Astrocyte (in vitro differentiated cells and primary cell): ENCODE data around the gene RASA2. TPM values are rescaled to one million over a fixed set of nuclear protein-coding genes. Genes with fewer than 3 reads are reported as not detected.

Experiments
- DNase-seq: peaks from one replicate; pipeline ENCODE4 v3.0.0-alpha.2; 2010; ENCODE audit warnings: low read depth
- FAIRE-seq: peaks from 2 replicates; lab custom pipeline; 2011; peaks lifted over from hg19 to GRCh38; lab: Jason Lieb, UNC
- H2AFZ ChIP-seq: 2 replicates; pipeline ENCODE4 v1.6.0; 2012; ENCODE audit warnings: low read depth, low read length, inconsistent platforms
- H3K27ac ChIP-seq: 2 replicates; pipeline ENCODE4 v1.5.1; 2011; ENCODE audit warnings: low read depth, low read length, inconsistent platforms
- H3K27me3 ChIP-seq: 2 replicates; pipeline ENCODE4 v1.6.0; 2011; ENCODE audit warnings: low read length, inconsistent platforms; ENCODE audit not compliant: insufficient read depth
- H3K36me3 ChIP-seq: 2 replicates; pipeline ENCODE4 v1.5.1; 2011; ENCODE audit warnings: low read length, inconsistent platforms; ENCODE audit not compliant: insufficient read depth
- H3K4me1 ChIP-seq: 2 replicates; pipeline ENCODE4 v1.5.1; 2011; ENCODE audit warnings: low read length, inconsistent platforms; ENCODE audit not compliant: insufficient read depth
- H3K4me2 ChIP-seq: 2 replicates; pipeline ENCODE4 v1.6.0; 2012; ENCODE audit warnings: low read length, inconsistent platforms
- H3K4me3 ChIP-seq: 2 replicates; pipeline ENCODE4 v1.5.1; 2011; ENCODE audit warnings: low read depth, mild to moderate bottlenecking, low read length, inconsistent platforms; ENCODE audit not compliant: insufficient read depth
- H3K79me2 ChIP-seq: 2 replicates; pipeline ENCODE4 v1.6.0; 2012; ENCODE audit warnings: mild to moderate bottlenecking, low read length, inconsistent platforms; ENCODE audit not compliant: insufficient read depth
- H3K9ac ChIP-seq: 2 replicates; pipeline ENCODE4 v1.6.0; 2012; ENCODE audit warnings: mild to moderate bottlenecking, low read length, inconsistent platforms
- H3K9me3 ChIP-seq: 2 replicates; pipeline ENCODE4 v1.5.1; 2012; ENCODE audit warnings: low read depth, mild to moderate bottlenecking, low read length, inconsistent platforms; ENCODE audit not compliant: insufficient read depth
- H4K20me1 ChIP-seq: 2 replicates; pipeline ENCODE4 v1.6.0; 2012; ENCODE audit warnings: low read length, inconsistent platforms; ENCODE audit not compliant: insufficient read depth
- H3K27ac Mint-ChIP-seq: one replicate; pipeline ENCODE4 v1.8.0; 2021; ENCODE audit warnings: mild to moderate bottlenecking, mixed read lengths; ENCODE audit not compliant: unreplicated experiment
- H3K27me3 Mint-ChIP-seq: one replicate; pipeline ENCODE4 v1.8.0; 2021; ENCODE audit warnings: low read depth, mixed read lengths; ENCODE audit not compliant: unreplicated experiment
- H3K36me3 Mint-ChIP-seq: one replicate; pipeline ENCODE4 v1.8.0; 2021; ENCODE audit warnings: low read depth, mixed read lengths; ENCODE audit not compliant: unreplicated experiment
- H3K4me1 Mint-ChIP-seq: one replicate; pipeline ENCODE4 v1.8.0; 2021; ENCODE audit warnings: low read depth, mixed read lengths; ENCODE audit not compliant: unreplicated experiment
- H3K4me3 Mint-ChIP-seq: one replicate; pipeline ENCODE4 v1.8.0; 2021; ENCODE audit warnings: mild to moderate bottlenecking, moderate library complexity, mixed read lengths; ENCODE audit not compliant: unreplicated experiment
- H3K9me3 Mint-ChIP-seq: one replicate; pipeline ENCODE4 v1.8.0; 2021; ENCODE audit warnings: mild to moderate bottlenecking, mixed read lengths; ENCODE audit not compliant: unreplicated experiment
- CTCF ChIP-seq: IDR thresholded peaks from 2 replicates; pipeline ENCODE4 v1.5.1; 2011; ENCODE audit warnings: low read depth, mild to moderate bottlenecking, inconsistent platforms, low read length, moderate library complexity; ENCODE audit not compliant: insufficient read depth
- EZH2 ChIP-seq: IDR thresholded peaks from 2 replicates; pipeline ENCODE4 v1.6.1; 2012; ENCODE audit warnings: mild to moderate bottlenecking, low read length, inconsistent platforms; ENCODE audit not compliant: insufficient read depth
- total RNA-seq: library from RNA; stranded (reverse); gene quantifications from 2 replicates; pipeline ENCODE4 v1.2.1, GENCODE V29; 2021

The RASA2 gene
- total RNA-seq, 1 donor from 2014 or later: 19.0 TPM

- no peak for DNase-seq
- Histone ChIP-seq H3K36me3 (no peaks in the 10 kb centered on the region), H3K4me1 (peaks cover 7% of the 10 kb centered on the region), H3K9me3 (no peaks in the 10 kb centered on the region), H3K4me3 (no peak overlapping the region), H4K20me1 (no peaks in the 10 kb centered on the region), H3K4me2 (no peak overlapping the region), H2AFZ (no peak overlapping the region), H3K9ac (no peak overlapping the region), H3K27me3 (no peaks in the 10 kb centered on the region), H3K27ac (no peak overlapping the region), H3K79me2 (no peaks in the 10 kb centered on the region)
- TF ChIP-seq EZH2: no peak
- TF ChIP-seq CTCF: no peak
- no peak for FAIRE-seq
- Mint-ChIP-seq H3K4me3 (no peak overlapping the region), H3K9me3 (peaks cover 1% of the 10 kb centered on the region), H3K4me1 (peaks cover 14% of the 10 kb centered on the region), H3K27me3 (no peaks in the 10 kb centered on the region), H3K27ac (no peak overlapping the region), H3K36me3 (no peaks in the 10 kb centered on the region)
Measured at GRCh38 chr3:141462176-141462859, 24.5 kb upstream of the RASA2 start.

- DNase-seq: no peak
- no peak overlapping the region for H3K4me3 Mint-ChIP-seq
- peak; percentile 43 for FAIRE-seq
- Histone ChIP-seq H3K4me2 (peak overlapping the region; percentile 53), H3K4me3 (no peak overlapping the region), H2AFZ (no peak overlapping the region), H3K9ac (peak overlapping the region; percentile 20), H3K79me2 (no peaks in the 10 kb centered on the region), H4K20me1 (no peaks in the 10 kb centered on the region), H3K27ac (peak overlapping the region; percentile 46), H3K4me1 (peaks cover 7% of the 10 kb centered on the region), H3K36me3 (no peaks in the 10 kb centered on the region), H3K27me3 (no peaks in the 10 kb centered on the region), H3K9me3 (no peaks in the 10 kb centered on the region)
- TF ChIP-seq EZH2: no peak
- TF ChIP-seq CTCF: peak; percentile 16
- peaks cover 8% of the 10 kb centered on the region for H3K4me1 Mint-ChIP-seq
- H3K27me3 Mint-ChIP-seq: no peaks in the 10 kb centered on the region
- no peaks in the 10 kb centered on the region for H3K36me3 Mint-ChIP-seq
- peaks cover 4% of the 10 kb centered on the region for H3K9me3 Mint-ChIP-seq
- no peak overlapping the region for H3K27ac Mint-ChIP-seq
Measured at GRCh38 chr3:141465221-141465620, 21.6 kb upstream of the RASA2 start.

GRCh38 chr3:141466633-141467169 is 20.1 kb upstream of the RASA2 start:
- FAIRE-seq (no peak), DNase-seq (no peak)
- no peak overlapping the region for H3K4me3 Mint-ChIP-seq
- no peaks in the 10 kb centered on the region for H3K27me3 Mint-ChIP-seq
- no peak overlapping the region for H3K27ac ChIP-seq
- H3K27me3 ChIP-seq: no peaks in the 10 kb centered on the region
- H3K4me1 ChIP-seq: peaks cover 16% of the 10 kb centered on the region
- no peak overlapping the region for H3K4me3 ChIP-seq
- no peaks in the 10 kb centered on the region for H4K20me1 ChIP-seq
- no peaks in the 10 kb centered on the region for H3K79me2 ChIP-seq
- no peaks in the 10 kb centered on the region for H3K9me3 ChIP-seq
- H3K36me3 ChIP-seq: no peaks in the 10 kb centered on the region
- no peak overlapping the region for H3K4me2 ChIP-seq
- no peaks in the 10 kb centered on the region for H3K36me3 Mint-ChIP-seq
- no peak for TF ChIP-seq EZH2
- TF ChIP-seq CTCF: no peak
- H3K27ac Mint-ChIP-seq: no peak overlapping the region
- H3K9me3 Mint-ChIP-seq: peaks cover 4% of the 10 kb centered on the region
- no peak overlapping the region for H3K9ac ChIP-seq
- peaks cover 8% of the 10 kb centered on the region for H3K4me1 Mint-ChIP-seq
- H2AFZ ChIP-seq: no peak overlapping the region
